A549 (cell line): ENCODE results near the gene ANKRD27. TPM values are rescaled to one million over a fixed set of nuclear protein-coding genes. Genes with fewer than 3 reads are reported as not detected.
"Not testable (repeated sequence)": the region's sequence is repeated elsewhere in the genome, so short reads cannot be mapped to it uniquely, and the experiment has no call there.

ENCODE experiments used
- ATAC-seq, 2 experiments: fragments of 200-7000 bp in 1 of 2; fragments of >200 bp in 1 of 2; cut with Nextera tagmentation in 1 of 2; cut with Tn5 transposase in 1 of 2; 3 replicates each; pipeline versions ENCODE4 v1.8.0 to v1.9.1; 2018 to 2020; ENCODE audit warnings: mild to moderate bottlenecking in 1 of 2, moderate library complexity in 1 of 2
- CTCF ChIA-PET: fragments of 300-600 bp; sonication (Branson Sonifier 250); formaldehyde crosslinking; extraction: SDS; loops from one replicate; lab custom pipeline; 2021; ENCODE audit warnings: antibody characterized with exemption, inconsistent platforms; lab: Yijun Ruan, JAX
- POLR2A ChIA-PET: fragments of 350-600 bp; formaldehyde crosslinking; extraction: SDS; loops from one replicate; lab custom pipeline; 2021; ENCODE audit warnings: antibody characterized with exemption, inconsistent platforms; lab: Yijun Ruan, JAX
- DNase-seq, 2 experiments: peaks; one replicate each; pipeline versions ENCODE4 v3.0.0 to v3.0.0-alpha.2; 2011 to 2016; ENCODE audit warnings: low read depth in 1 of 2, low spot score in 1 of 2
- FAIRE-seq: peaks from 2 replicates; lab custom pipeline; 2011; peaks lifted over from hg19 to GRCh38; lab: Jason Lieb, UNC
- H3K27ac ChIP-seq, 2 experiments: fragments of >200 bp; sonication (Bioruptor Twin); formaldehyde crosslinking; 3 replicates each; pipeline ENCODE4 v1.5.1; 2016 to 2017
- H3K4me1 ChIP-seq: fragments of >200 bp; sonication (Bioruptor Twin); formaldehyde crosslinking; 3 replicates; pipeline ENCODE4 v1.6.1; 2016
- H3K4me2 ChIP-seq: fragments of >200 bp; sonication (Bioruptor Twin); formaldehyde crosslinking; 3 replicates; pipeline ENCODE4 v1.6.1; 2016
- H3K4me3 ChIP-seq: fragments of >200 bp; sonication (Bioruptor Twin); formaldehyde crosslinking; 3 replicates; pipeline ENCODE4 v1.5.1; 2016
- H3K9me3 ChIP-seq: fragments of >200 bp; sonication (Bioruptor Twin); formaldehyde crosslinking; 3 replicates; pipeline ENCODE4 v1.6.1; 2016
- BHLHE40 ChIP-seq: IDR thresholded peaks from 2 replicates; pipeline ENCODE4 v1.6.1; 2012; ENCODE audit warnings: low read depth, low read length, inconsistent platforms
- CBX2 ChIP-seq: fragments of 200-600 bp; sonication (generic); IDR thresholded peaks from 2 replicates; pipeline ENCODE4 v1.6.1; 2016; ENCODE audit warnings: low read depth, mild to moderate bottlenecking, borderline replicate concordance
- CBX8 ChIP-seq: fragments of 200-600 bp; sonication (generic); IDR thresholded peaks from 2 replicates; pipeline ENCODE4 v1.6.1; 2016
- CEBPB ChIP-seq, 2 experiments: fragments of >200 bp in 1 of 2; sonication (Bioruptor Twin) in 1 of 2; formaldehyde crosslinking in 1 of 2; IDR thresholded peaks; 2 replicates each; pipeline ENCODE4 v1.6.1; 2012 to 2016
- CHD4 ChIP-seq: fragments of 200-600 bp; sonication (generic); IDR thresholded peaks from 2 replicates; pipeline ENCODE4 v1.6.1; 2016; ENCODE audit warnings: antibody characterized with exemption, mild to moderate bottlenecking, borderline replicate concordance
- EHF ChIP-seq: fragments of 250-450 bp; sonication (Bioruptor Pico); IDR thresholded peaks from 2 replicates; pipeline ENCODE4 v1.5.0; 2020; ENCODE audit warnings: mild to moderate bottlenecking
- ESRRA ChIP-seq: fragments of 150-350 bp; IDR thresholded peaks from 2 replicates; pipeline ENCODE4 v1.6.1; 2014; ENCODE audit warnings: mild to moderate bottlenecking, low read length, borderline replicate concordance
- FOXS1 ChIP-seq: fragments of 250-450 bp; sonication (Bioruptor Pico); IDR thresholded peaks from 2 replicates; pipeline ENCODE4 v1.5.0; 2020; ENCODE audit warnings: mild to moderate bottlenecking, moderate library complexity
- HOXA7 ChIP-seq: fragments of 250-450 bp; sonication (Bioruptor Pico); IDR thresholded peaks from 2 replicates; pipeline ENCODE4 v1.5.0; 2020; ENCODE audit warnings: mild to moderate bottlenecking, moderate library complexity
- KDM5A ChIP-seq: fragments of 200-600 bp; sonication (generic); IDR thresholded peaks from 2 replicates; pipeline ENCODE4 v1.6.1; 2016; ENCODE audit warnings: antibody characterized with exemption, mild to moderate bottlenecking
- MAFK ChIP-seq: fragments of 450-650 bp; IDR thresholded peaks from 2 replicates; pipeline ENCODE4 v1.6.1; 2014; ENCODE audit not compliant: partially characterized antibody
- MAZ ChIP-seq: fragments of 150-350 bp; IDR thresholded peaks from 2 replicates; pipeline ENCODE4 v1.6.1; 2014; ENCODE audit warnings: antibody characterized with exemption, low read depth, low read length, borderline replicate concordance
- MYC ChIP-seq: IDR thresholded peaks from 2 replicates; pipeline ENCODE4 v1.6.1; 2012; ENCODE audit warnings: mild to moderate bottlenecking, inconsistent platforms, low read length, improper control_type of control experiment, borderline replicate concordance
- POLR2A ChIP-seq: IDR thresholded peaks from 2 replicates; pipeline ENCODE4 v1.6.1; 2012; ENCODE audit warnings: mild to moderate bottlenecking, low read length
- SMC3 ChIP-seq: fragments of >200 bp; sonication (Bioruptor Twin); formaldehyde crosslinking; IDR thresholded peaks from 3 replicates; pipeline ENCODE4 v1.6.1; 2018; ENCODE audit warnings: inconsistent platforms
- SREBF2 ChIP-seq: fragments of 450-650 bp; IDR thresholded peaks from 2 replicates; pipeline ENCODE4 v1.6.1; 2014; ENCODE audit warnings: mild to moderate bottlenecking, moderate library complexity
- USF2 ChIP-seq: fragments of 450-650 bp; IDR thresholded peaks from 2 replicates; pipeline ENCODE4 v1.6.1; 2014; ENCODE audit warnings: antibody characterized with exemption
- ZC3H11A ChIP-seq: fragments of 450-650 bp; IDR thresholded peaks from 2 replicates; pipeline ENCODE4 v1.6.1; 2014; ENCODE audit warnings: antibody characterized with exemption, mild to moderate bottlenecking
- ZFP36 ChIP-seq: fragments of 450-650 bp; IDR thresholded peaks from 2 replicates; pipeline ENCODE4 v1.6.1; 2014; ENCODE audit warnings: borderline replicate concordance; ENCODE audit not compliant: partially characterized antibody
- WGBS: methylation state at CpG from one replicate; pipeline ENCODE4 v1.1.6; 2017; ENCODE audit errors: missing lambda C conversion rate; 5-methylcytosine and 5-hydroxymethylcytosine counted together
- polyA plus RNA-seq, 4 experiments: library from polyadenylated mRNA; depleted of rRNA in 3 of 4; stranded (reverse); fragments of >200 nt; fragmentation: RNase III in 1 of 4; extraction: RNeasy Plus Mini Kit Qiagen cat#74134 plus additional on column Dnase treatment in 1 of 4; gene quantifications; 2 replicates in 3 of 4; 3 replicates in 1 of 4; pipeline ENCODE4 v1.2.3, GENCODE V29; 2011 to 2017
- TF ChIP-seq, protein P1 (sequence below): IDR thresholded peaks from 2 replicates; pipeline ENCODE4 v1.6.1; 2012

The ANKRD27 gene
- polyA plus RNA-seq, 2 of the 4 experiments (the other 2 are of a cell fraction), result 23.1 to 60.8 TPM

- POLR2A ChIA-PET, result interaction anchor here (0.8 kb wide), 1 partner anchor 13 kb away, joined by 3 read pairs; the partner anchor contains the start of gene PDCD5
Observed at GRCh38 chr19:32594021-32594420, 81.0 kb downstream of the ANKRD27 start.

DNA sequence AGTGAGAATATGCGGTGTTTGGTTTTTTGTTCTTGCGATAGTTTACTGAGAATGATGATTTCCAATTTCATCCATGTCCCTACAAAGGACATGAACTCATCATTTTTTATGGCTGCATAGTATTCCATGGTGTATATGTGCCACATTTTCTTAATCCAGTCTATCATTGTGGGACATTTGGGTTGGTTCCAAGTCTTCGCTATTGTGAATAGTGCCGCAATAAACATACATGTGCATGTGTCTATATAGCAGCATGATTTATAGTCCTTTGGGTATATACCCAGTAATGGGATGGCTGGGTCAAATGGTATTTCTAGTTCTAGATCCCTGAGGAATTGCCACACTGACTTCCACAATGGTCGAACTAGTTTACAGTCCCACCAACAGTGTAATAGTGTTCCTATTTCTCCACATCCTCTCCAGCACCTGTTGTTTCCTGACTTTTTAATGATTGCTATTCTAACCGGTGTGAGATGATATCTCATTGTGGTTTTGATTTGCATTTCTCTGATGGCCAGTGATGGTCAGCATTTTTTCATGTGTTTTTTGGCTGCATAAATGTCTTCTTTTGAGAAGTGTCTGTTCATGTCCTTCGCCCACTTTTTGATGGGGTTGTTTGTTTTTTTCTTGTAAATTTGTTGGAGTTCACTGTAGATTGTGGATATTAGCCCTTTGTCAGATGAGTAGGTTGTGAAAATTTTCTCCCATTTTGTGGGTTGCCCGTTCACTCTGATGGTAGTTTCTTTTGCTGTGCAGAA, 87.1 kb downstream of the ANKRD27 start:
- CTCF ChIA-PET, H3K4me2 ChIP-seq, H3K9me3 ChIP-seq, H3K27ac ChIP-seq: not testable (repeated sequence)
- 89% methylated on average over 8 of the region's 8 CpGs for WGBS
- TF ChIP-seq HOXA7 (CRISPR knock-in tag), result 0 out of 2 replicates have a peak, but pooled peaks have one; percentile 55
- TF ChIP-seq, all 56 proteins: peak for 1; not testable (repeated sequence) for 55
- ATAC-seq, H3K4me3 ChIP-seq, DNase-seq, POLR2A ChIA-PET, FAIRE-seq, H3K4me1 ChIP-seq: not testable (repeated sequence)

More at GRCh38 chr19:32594021-32594420, 81.0 kb downstream of the ANKRD27 start:
- CTCF ChIA-PET, result interaction anchor here (0.6 to 1.5 kb wide), 4 partner anchors 9 to 25 kb away, joined by 3 to 7 read pairs (median 3); no protein-coding TSS in a partner anchor
- H3K4me3 ChIP-seq, result no peak overlapping the region
- DNase-seq (no peak), FAIRE-seq (peak; percentile 95), ATAC-seq (no peak)
- TF ChIP-seq CBX2 (no peak), ZFP36 (no peak), CBX8 (no peak)
- H3K9me3 ChIP-seq, result no peaks in the 10 kb centered on the region
- 79% methylated on average over 2 of the region's 2 CpGs for WGBS
- no peaks in the 10 kb centered on the region for H3K4me1 ChIP-seq
- no peak overlapping the region for H3K27ac ChIP-seq
- H3K4me2 ChIP-seq, result no peak overlapping the region

DNA sequence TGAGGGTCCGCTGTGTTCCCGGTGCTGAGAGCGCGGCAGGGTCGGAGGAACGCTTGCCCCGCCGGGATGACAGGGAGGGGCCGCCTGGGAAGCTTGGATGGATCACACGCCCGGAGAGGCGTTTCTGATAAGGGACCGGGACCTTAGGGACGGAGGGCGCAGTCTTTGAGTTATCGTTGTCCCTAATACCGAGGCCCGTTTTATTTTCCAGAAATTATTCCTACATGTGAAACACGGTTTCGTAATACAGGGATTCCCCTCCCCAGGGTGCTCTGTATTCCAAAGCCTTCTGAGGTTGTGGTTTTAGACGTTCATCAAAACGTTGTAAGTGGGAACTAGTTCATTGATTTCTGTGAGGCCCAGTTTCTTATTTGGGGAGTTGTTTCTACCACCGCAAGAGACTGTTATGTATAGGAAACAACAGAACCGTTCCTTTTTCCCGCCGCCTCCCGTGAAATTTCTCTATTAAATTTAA, 93.2 kb downstream of the ANKRD27 start:
- peak; percentile 77 for FAIRE-seq
- ChIA-PET POLR2A (interaction anchor here (0.6 to 2.5 kb wide), 8 partner anchors 39 to 427 kb away, joined by 3 to 15 read pairs (median 6); partner anchors contain the start of genes ANKRD27, DPY19L3, NUDT19 and ZNF507), CTCF (interaction anchor here (1.0 to 6.9 kb wide), 10 partner anchors 11 to 1915 kb away, joined by 3 to 76 read pairs (median 6); no protein-coding TSS in a partner anchor)
- Histone ChIP-seq H3K27ac (peak overlapping the region; percentile 91 to 93), H3K4me3 (peak overlapping the region; percentile 94), H3K9me3 (no peaks in the 10 kb centered on the region), H3K4me2 (peak overlapping the region; percentile 92), H3K4me1 (peaks cover 16% of the 10 kb centered on the region)
- DNase-seq, result peak; percentile 54 to 58
- 2% methylated on average over 27 of the region's 27 CpGs for WGBS
- ATAC-seq, result peak; percentile 45 to 58
- TF ChIP-seq FOXS1 (CRISPR knock-in tag) (no peak), HOXA7 (CRISPR knock-in tag) (0 out of 2 replicates have a peak, but pooled peaks have one; percentile 64), CEBPB (IDR thresholded peaks at IDR 0.05) (peak; percentile 27 to 76; a peak in 2 of 4 replicates)

DNA sequence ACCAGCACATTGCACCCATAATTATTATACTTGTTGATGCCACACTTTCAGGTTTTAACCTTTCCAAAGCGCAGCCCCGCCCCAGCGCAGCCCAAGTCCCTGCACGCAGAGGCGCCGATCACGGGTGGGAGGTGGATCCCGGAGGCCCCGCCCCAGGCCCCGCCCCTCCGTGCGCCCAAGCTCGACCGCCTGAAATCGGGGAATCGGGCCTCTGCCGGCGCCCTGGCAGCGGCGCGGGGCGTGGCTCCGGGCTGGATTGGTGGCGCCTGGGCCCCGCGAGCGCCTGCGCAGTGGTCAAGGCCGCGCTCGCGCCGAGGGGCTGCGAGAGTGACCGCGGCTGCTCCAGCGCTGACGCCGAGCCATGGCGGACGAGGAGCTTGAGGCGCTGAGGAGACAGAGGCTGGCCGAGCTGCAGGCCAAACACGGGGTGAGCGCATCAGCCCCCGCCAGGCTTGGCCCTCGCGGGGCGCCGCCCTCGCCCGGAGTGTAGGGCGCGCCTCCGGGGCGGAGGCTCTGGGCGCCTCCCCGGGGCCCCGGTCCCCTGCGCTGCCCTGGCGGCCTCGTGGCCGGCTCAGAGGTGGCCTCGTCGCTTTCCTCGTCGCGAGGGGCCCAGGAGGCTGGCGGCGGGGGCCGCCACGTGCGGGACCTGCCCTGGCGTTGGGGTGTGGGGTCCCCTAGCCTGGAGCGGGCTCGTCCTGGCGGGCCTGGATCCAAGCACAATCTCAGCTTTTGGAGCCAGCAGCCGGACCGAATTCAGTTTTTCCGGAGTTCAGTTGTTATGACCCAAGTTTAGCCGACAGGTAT, 93.9 kb downstream of the ANKRD27 start, which contains the start of gene PDCD5:
Gene PDCD5 (plus strand): TSS at position 290 of the 804 bp plus-strand sequence. CDS start 72 bp downstream, at position 362.
- Histone ChIP-seq H3K4me3 (peak within 1 kb of the TSS; percentile 94), H3K4me2 (peak within 1 kb of the TSS; percentile 92), H3K27ac (peak within 1 kb of the TSS; percentile 91 to 93), H3K4me1 (peaks cover 16% of the 10 kb centered on the region), H3K9me3 (no peaks in the 10 kb centered on the region)
- DNase-seq (peak; percentile 98), FAIRE-seq (peak; percentile 39), ATAC-seq (peak; percentile 86 to 94)
- POLR2A ChIA-PET, result interaction anchor here (0.6 to 2.5 kb wide), 20 partner anchors 12 to 1554 kb away, joined by 3 to 15 read pairs (median 3); partner anchors contain the start of genes ANKRD27, DPY19L3, NUDT19 and ZNF507
- CTCF ChIA-PET, result interaction anchor here (1.0 to 6.9 kb wide), 10 partner anchors 11 to 1915 kb away, joined by 3 to 76 read pairs (median 6); no protein-coding TSS in a partner anchor
- WGBS, result 1% methylated on average over 50 of the region's 81 CpGs
- TF ChIP-seq POLR2A (peak; percentile 98), EHF (CRISPR knock-in tag) (0 out of 2 replicates have a peak, but pooled peaks have one; percentile 65), CHD4 (no peak), SREBF2 (no peak), MAFK (no peak), ESRRA (no peak), KDM5A (peak; percentile 58; the same call in 1 of the 2 replicates), BHLHE40 (no peak), MAZ (no peak), MYC (peak; percentile 84; the same call in 1 of the 2 replicates), USF2 (no peak), SMC3 (peak; percentile 9; the same call in 1 of the 3 replicates), ZC3H11A (no peak)
- TF ChIP-seq, protein P1, sequence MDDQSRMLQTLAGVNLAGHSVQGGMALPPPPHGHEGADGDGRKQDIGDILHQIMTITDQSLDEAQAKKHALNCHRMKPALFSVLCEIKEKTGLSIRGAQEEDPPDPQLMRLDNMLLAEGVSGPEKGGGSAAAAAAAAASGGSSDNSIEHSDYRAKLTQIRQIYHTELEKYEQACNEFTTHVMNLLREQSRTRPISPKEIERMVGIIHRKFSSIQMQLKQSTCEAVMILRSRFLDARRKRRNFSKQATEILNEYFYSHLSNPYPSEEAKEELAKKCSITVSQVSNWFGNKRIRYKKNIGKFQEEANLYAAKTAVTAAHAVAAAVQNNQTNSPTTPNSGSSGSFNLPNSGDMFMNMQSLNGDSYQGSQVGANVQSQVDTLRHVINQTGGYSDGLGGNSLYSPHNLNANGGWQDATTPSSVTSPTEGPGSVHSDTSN, result no peak; the same call in 1 of the 2 replicates
